Measurements from ENCODE around the gene MYLK4. TPM values are rescaled to one million over a fixed set of nuclear protein-coding genes. Genes with fewer than 3 reads are reported as not detected.

MYLK4 gene
- total and polyA plus RNA-seq, 2 donors (not counting 3 experiments of a cell fraction or from before 2014, with no cell fraction given), result 0.41 to 0.62 TPM

DNA sequence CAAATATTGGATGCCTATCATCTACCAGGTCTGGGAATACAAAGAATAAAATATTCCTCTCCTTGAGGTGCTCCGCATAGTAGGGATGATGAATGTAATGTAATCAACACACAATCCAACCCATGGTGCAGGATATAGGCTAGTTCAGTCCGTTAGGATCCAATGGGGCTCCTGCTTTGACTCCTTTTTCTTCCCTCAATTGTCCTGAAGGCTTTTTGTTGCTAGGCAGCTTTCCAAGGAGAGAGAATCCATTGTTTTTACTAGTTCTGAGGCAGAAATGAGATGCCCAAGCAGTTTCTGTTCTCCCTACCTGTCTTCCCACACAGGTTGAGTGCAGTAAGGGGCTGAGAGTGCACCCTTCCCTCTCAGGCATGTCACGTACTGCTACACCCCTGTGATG lies 26.5 kb upstream of the MYLK4 start:
- H3K79me2 ChIP-seq (ENCODE audit: control insufficient read depth, insufficient read depth, low read length), result peaks cover 70% of the 10 kb centered on the region
- peaks cover 6 to 18% of the 10 kb centered on the region in 2 experiments for H3K36me3 ChIP-seq (ENCODE audit: control insufficient read depth in 2 of 2, extremely low read depth in 1 of 2, insufficient read depth in 2 of 2, low read length in 2 of 2)
- intact Hi-C loops (cut with micrococcal nuclease) (no loop called here), dilution Hi-C loops (cut with MboI; ENCODE audit: extremely low pct_ligation_motif_present, low sequenced_read_pairs) (no loop called here)
- TF ChIP-seq, protein P1, sequence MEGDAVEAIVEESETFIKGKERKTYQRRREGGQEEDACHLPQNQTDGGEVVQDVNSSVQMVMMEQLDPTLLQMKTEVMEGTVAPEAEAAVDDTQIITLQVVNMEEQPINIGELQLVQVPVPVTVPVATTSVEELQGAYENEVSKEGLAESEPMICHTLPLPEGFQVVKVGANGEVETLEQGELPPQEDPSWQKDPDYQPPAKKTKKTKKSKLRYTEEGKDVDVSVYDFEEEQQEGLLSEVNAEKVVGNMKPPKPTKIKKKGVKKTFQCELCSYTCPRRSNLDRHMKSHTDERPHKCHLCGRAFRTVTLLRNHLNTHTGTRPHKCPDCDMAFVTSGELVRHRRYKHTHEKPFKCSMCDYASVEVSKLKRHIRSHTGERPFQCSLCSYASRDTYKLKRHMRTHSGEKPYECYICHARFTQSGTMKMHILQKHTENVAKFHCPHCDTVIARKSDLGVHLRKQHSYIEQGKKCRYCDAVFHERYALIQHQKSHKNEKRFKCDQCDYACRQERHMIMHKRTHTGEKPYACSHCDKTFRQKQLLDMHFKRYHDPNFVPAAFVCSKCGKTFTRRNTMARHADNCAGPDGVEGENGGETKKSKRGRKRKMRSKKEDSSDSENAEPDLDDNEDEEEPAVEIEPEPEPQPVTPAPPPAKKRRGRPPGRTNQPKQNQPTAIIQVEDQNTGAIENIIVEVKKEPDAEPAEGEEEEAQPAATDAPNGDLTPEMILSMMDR (IDR thresholded peaks at IDR 0.05; ENCODE audit: extremely low read depth in 1 of 2, insufficient read depth in 1 of 2, low read depth in 1 of 2, low read length in 2 of 2), result no peak
- TF ChIP-seq MYC (IDR thresholded peaks at IDR 0.05; ENCODE audit: low read depth, low read length) (no peak), GATA2 (IDR thresholded peaks at IDR 0.05; ENCODE audit: insufficient read depth, insufficient read length, low read depth, low read length) (no peak), EZH2 (IDR thresholded peaks at IDR 0.05; ENCODE audit: borderline replicate concordance, low read depth, low read length, severe bottlenecking) (no peak), MAX (IDR thresholded peaks at IDR 0.05; ENCODE audit: insufficient read depth, insufficient read length) (no peak), FOS (IDR thresholded peaks at IDR 0.05; ENCODE audit: borderline replicate concordance, insufficient read depth, low read length) (no peak), POLR2A (IDR thresholded peaks at IDR 0.05; ENCODE audit: low read depth, low read length) (no peak), JUN (IDR thresholded peaks at IDR 0.05; ENCODE audit: borderline replicate concordance, insufficient read depth, insufficient read length, low read depth) (no peak), POLR2AphosphoS5 (IDR thresholded peaks at IDR 0.05; ENCODE audit: insufficient read depth, low read depth, low read length) (no peak)
- no peaks in the 10 kb centered on the region for H3K4me1 ChIP-seq (ENCODE audit: control insufficient read depth, extremely low read depth, insufficient read depth, low read length)
- CTCF ChIA-PET, result no interaction called here
- no TSS peak for BruUV-seq (replicated peaks)
- POLR2A ChIA-PET, result no interaction called here
- H2AFZ ChIP-seq (ENCODE audit: low read depth, low read length), result no peak overlapping the region
- no peak overlapping the region for H3K9ac ChIP-seq (replicated peaks; ENCODE audit: extremely low read depth, insufficient read depth, low read length)
- FAIRE-seq (no peak), DNase-seq (ENCODE audit: low read depth, low spot score) (peak; percentile 40)
- no peak overlapping the region for H3K27ac ChIP-seq (ENCODE audit: insufficient read depth, low read depth, low read length)
- H3K9me1 ChIP-seq (replicated peaks; ENCODE audit: control insufficient read depth, extremely low read depth, insufficient read depth, low read length), result no peaks in the 10 kb centered on the region
- H3K4me2 ChIP-seq (ENCODE audit: insufficient read depth, low read length), result no peak overlapping the region
- H4K20me1 ChIP-seq (replicated peaks; ENCODE audit: control insufficient read depth, extremely low read depth, insufficient read depth, low read length), result no peaks in the 10 kb centered on the region
- H3K4me3 ChIP-seq (replicated peaks in 1 of 3; ENCODE audit: insufficient read depth in 1 of 3, low read depth in 1 of 3, low read length in 3 of 3), result no peak overlapping the region
- H3K27me3 ChIP-seq (ENCODE audit: control insufficient read depth in 2 of 2, insufficient read depth in 2 of 2, low read length in 2 of 2), result no peaks in the 10 kb centered on the region
- H3K9me3 ChIP-seq (replicated peaks; ENCODE audit: control insufficient read depth, insufficient read depth, low read length), result no peaks in the 10 kb centered on the region
